Ascending aorta (tissue), 2 donors: ENCODE results near the gene CDYL. TPM values are rescaled to one million over a fixed set of nuclear protein-coding genes. Genes with fewer than 3 reads are reported as not detected.
A peak's percentile ranks its signal among the peaks of the same experiment; 100 is the strongest.

Source experiments
- DNase-seq, 2 donors: peaks; one replicate each; pipeline ENCODE4 v3.0.0-alpha.2; 2019; ENCODE audit warnings: low spot score in 2 of 2
- H3K27ac ChIP-seq, 2 donors: fragments of 200-600 bp; sonication (generic); one replicate each; pipeline ENCODE4 v1.5.1; 2016 to 2017; ENCODE audit warnings: mild to moderate bottlenecking in 1 of 2
- H3K27me3 ChIP-seq: fragments of 200-600 bp; sonication (generic); one replicate; pipeline ENCODE4 v1.5.1; 2017
- H3K36me3 ChIP-seq, 2 donors: fragments of 200-600 bp; sonication (generic); one replicate each; pipeline ENCODE4 v1.5.1; 2016
- H3K4me1 ChIP-seq, 2 donors: fragments of 200-600 bp; sonication (generic); one replicate each; pipeline ENCODE4 v1.5.1; 2016 to 2017; ENCODE audit warnings: mild to moderate bottlenecking in 1 of 2
- H3K4me3 ChIP-seq, 2 donors: fragments of 200-600 bp; sonication (generic); one replicate each; pipeline ENCODE4 v1.5.1; 2016 to 2017; ENCODE audit warnings: mild to moderate bottlenecking in 1 of 2
- H3K9me3 ChIP-seq, 2 donors: fragments of 200-600 bp; sonication (generic); one replicate each; pipeline ENCODE4 v1.5.1; 2016
- intact Hi-C: fragments of 100-400 bp; cut with DNase I; formaldehyde crosslinking; loops from one replicate; pipeline ENCODE4 v1.15.1; 2023
- total RNA-seq: library from RNA; depleted of rRNA; stranded (reverse); fragments of >200 nt; gene quantifications from one replicate; pipeline ENCODE4 v1.1.0, GENCODE V29; 2016
- TF ChIP-seq, protein P1 (sequence below), 3 experiments: fragments of 200-600 bp in 2 of 3; fragments of 450-650 bp in 1 of 3; sonication (generic) in 2 of 3; IDR thresholded peaks; one replicate each; pipeline ENCODE4 v1.5.1; 2016 to 2019; ENCODE audit warnings: antibody characterized with exemption in 3 of 3, mild to moderate bottlenecking in 1 of 3, moderate library complexity in 1 of 3

CDYL gene
- total RNA-seq, 1 donor from 2014 or later, result 73.7 TPM

DNA sequence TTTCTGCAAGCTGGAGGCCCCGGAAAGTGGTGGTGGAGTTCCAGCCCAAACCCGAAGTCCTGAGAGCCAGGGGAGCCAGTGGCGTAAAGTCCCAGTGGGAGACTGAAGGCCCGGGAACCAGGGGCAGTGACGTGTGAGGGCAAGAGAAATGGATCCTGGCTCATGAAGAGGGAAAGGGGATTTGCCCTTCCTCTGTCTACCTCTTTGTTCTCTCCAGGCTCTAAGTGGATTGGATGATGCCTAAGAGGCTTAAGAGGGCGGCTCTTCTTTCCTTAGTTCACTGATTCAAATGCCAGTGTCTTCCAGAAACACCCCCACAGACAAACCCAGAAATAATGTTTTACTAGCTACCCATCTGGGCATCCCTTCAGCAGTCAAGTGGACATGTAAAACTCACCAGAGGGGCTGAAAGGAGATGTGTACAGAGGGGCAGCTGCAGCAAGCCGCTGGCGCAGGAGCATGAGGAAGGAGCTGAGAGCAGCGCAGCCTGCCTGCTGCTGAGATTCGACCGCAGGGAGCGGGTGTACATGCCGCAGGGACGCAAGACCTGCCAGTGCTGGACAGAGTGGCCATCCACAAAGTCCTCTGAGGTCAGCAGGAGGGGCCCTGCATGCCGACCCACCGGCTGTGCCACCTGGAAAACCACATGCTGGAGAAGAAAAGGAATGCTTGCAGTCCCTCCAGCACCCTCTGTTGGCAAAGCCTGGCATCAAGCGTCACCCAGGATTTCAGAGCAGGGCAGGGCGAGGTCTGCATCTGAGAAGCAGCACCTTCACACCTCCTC is 29.5 kb downstream of the CDYL start:
- Histone ChIP-seq H3K27ac (no peak overlapping the region), H3K36me3 (no peaks in the 10 kb centered on the region), H3K27me3 (no peaks in the 10 kb centered on the region), H3K4me3 (no peak overlapping the region), H3K4me1 (peaks cover 0 to 4% of the 10 kb centered on the region in 2 donors), H3K9me3 (no peaks in the 10 kb centered on the region)
- TF ChIP-seq, protein P1, sequence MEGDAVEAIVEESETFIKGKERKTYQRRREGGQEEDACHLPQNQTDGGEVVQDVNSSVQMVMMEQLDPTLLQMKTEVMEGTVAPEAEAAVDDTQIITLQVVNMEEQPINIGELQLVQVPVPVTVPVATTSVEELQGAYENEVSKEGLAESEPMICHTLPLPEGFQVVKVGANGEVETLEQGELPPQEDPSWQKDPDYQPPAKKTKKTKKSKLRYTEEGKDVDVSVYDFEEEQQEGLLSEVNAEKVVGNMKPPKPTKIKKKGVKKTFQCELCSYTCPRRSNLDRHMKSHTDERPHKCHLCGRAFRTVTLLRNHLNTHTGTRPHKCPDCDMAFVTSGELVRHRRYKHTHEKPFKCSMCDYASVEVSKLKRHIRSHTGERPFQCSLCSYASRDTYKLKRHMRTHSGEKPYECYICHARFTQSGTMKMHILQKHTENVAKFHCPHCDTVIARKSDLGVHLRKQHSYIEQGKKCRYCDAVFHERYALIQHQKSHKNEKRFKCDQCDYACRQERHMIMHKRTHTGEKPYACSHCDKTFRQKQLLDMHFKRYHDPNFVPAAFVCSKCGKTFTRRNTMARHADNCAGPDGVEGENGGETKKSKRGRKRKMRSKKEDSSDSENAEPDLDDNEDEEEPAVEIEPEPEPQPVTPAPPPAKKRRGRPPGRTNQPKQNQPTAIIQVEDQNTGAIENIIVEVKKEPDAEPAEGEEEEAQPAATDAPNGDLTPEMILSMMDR (IDR thresholded peaks at IDR 0.05), result peak; percentile 20 to 57 (median 39)
- DNase-seq, result no peak
- intact Hi-C loops, result no loop called here

DNA sequence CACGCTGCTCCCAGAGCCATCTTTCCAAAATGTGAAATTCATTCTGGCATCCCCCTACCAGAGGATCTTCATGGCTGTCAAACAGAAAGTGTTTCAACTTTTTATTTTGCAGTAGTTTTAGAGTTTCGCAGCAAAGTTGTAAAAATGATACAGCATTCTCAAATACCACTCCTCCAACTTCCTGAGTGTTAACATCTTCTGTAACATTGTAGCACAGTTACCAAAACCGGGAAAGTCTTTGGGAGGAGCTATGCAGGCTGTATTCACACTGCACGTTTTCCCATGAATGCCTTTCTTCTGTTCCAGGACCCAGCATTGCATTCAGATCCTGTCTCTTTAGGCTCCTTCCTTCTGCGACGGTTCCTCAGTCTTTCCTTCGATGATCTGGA is 30.1 kb downstream of the CDYL start:
- H3K4me3 ChIP-seq, result no peak overlapping the region
- intact Hi-C loops, result no loop called here
- peaks cover 0 to 4% of the 10 kb centered on the region in 2 donors for H3K4me1 ChIP-seq
- H3K9me3 ChIP-seq, result no peaks in the 10 kb centered on the region
- TF ChIP-seq, protein P1 (IDR thresholded peaks at IDR 0.05), result no peak
- no peaks in the 10 kb centered on the region for H3K27me3 ChIP-seq
- no peaks in the 10 kb centered on the region for H3K36me3 ChIP-seq
- no peak overlapping the region for H3K27ac ChIP-seq
- DNase-seq, result no peak

DNA sequence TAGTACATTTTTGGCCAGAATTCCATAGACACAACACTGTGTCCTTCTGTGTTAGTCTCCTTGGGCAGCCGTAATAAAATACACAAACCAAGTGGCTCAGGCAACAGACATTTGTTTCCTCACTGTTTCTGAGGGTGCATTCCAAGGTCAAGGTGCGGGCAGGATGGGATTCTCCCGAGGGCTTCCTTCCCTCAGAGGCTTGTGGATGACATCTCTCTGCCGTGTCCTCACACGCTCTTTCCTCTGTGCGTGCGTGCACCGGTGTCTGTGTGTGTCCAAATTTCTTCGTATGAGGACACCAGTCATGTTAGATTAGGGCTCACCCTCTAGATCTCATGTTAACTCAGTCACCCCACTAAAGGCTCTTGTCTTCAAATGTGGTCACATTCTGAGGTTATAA is 30.6 kb downstream of the CDYL start:
- peaks cover 0 to 6% of the 10 kb centered on the region in 2 donors for H3K4me1 ChIP-seq
- no peaks in the 10 kb centered on the region for H3K9me3 ChIP-seq
- no peak overlapping the region for H3K27ac ChIP-seq
- H3K4me3 ChIP-seq, result no peak overlapping the region
- H3K36me3 ChIP-seq, result no peaks in the 10 kb centered on the region
- no peak for DNase-seq
- intact Hi-C loops, result no loop called here
- TF ChIP-seq, protein P1 (IDR thresholded peaks at IDR 0.05), result no peak
- no peaks in the 10 kb centered on the region for H3K27me3 ChIP-seq

DNA sequence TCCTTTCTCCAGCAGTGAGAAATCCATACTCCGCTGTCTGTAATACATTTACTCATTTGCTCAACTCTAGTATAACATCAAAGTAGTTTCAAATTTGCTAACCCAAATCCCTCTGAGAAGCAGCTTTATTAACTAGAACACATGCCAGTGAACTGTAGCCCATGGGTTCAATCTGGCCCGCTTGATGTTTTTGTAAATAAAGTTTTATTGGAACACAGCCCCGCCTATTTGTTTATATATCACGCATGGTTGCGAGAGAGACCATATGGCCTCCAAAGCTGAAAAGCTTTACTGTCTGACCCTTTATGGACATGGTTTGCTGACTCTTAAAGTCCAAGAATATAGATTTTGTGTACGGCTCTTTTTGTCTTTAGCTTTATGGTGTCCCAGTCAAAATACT is 32.2 kb downstream of the CDYL start:
- Histone ChIP-seq H3K36me3 (no peaks in the 10 kb centered on the region), H3K27ac (no peak overlapping the region), H3K4me1 (peaks cover 0 to 4% of the 10 kb centered on the region in 2 donors), H3K4me3 (no peak overlapping the region), H3K27me3 (no peaks in the 10 kb centered on the region), H3K9me3 (no peaks in the 10 kb centered on the region)
- intact Hi-C loops, result no loop called here
- DNase-seq, result no peak
- TF ChIP-seq, protein P1 (IDR thresholded peaks at IDR 0.05), result no peak

DNA sequence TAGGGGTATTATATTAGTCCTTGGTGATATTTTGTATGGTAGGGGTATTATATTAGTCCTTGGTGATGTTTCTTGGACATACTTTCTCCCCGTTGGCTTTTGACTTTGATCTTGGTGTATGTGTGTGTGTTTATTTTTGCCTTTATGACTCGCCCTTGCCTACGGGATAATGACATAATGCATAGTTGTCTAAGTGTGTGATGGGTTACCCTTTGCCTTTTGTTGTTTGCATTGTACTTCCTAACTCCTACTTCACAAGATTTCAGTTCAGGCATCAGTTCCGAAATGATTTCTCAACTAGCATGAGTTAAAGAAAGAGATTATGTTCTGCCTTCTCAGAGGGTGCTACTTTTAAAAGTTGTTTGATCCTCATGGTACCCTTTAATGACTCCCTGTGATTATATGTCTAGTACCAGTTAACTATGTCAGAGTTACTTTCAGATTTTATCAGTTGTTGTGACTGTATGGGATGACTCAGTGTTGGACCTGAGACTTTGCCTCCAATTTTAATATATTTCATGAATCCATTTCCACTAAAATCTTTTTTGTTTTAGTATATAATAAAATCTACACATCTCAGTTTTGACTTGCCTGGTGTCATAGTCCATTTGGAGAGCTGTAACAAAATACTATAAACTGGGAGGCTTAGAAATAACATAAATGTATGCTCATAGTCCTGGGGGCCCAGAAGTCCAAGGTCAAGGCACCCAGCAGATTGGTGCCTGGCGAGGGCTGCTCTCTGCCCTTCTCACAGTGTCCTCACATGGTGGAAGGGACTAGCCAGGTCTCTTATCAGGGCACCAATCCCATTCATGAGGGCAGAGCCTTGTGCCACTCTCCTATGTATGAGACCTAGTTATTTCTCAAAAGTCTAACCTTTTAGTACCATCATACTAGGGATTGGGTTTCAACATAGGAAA is 34.1 kb downstream of the CDYL start:
- peaks cover 0 to 10% of the 10 kb centered on the region in 2 donors for H3K4me1 ChIP-seq
- no peaks in the 10 kb centered on the region for H3K27me3 ChIP-seq
- intact Hi-C loops, result no loop called here

More for the DNA sequence above, 34.1 kb downstream of the CDYL start:
- TF ChIP-seq, protein P1 (IDR thresholded peaks at IDR 0.05), result no peak
- DNase-seq, result no peak
- H3K27ac ChIP-seq, result no peak overlapping the region
- no peak overlapping the region for H3K4me3 ChIP-seq
- H3K9me3 ChIP-seq, result no peaks in the 10 kb centered on the region
- no peaks in the 10 kb centered on the region for H3K36me3 ChIP-seq
